Epithelial cell of proximal tubule (primary cell): ENCODE measurements around the gene RAB33A. TPM values are rescaled to one million over a fixed set of nuclear protein-coding genes. Genes with fewer than 3 reads are reported as not detected.

Experiments
- DNase-seq: peaks from one replicate; pipeline ENCODE4 v3.0.0-alpha.2; 2011; ENCODE audit warnings: low read depth
- H3K4me3 ChIP-seq: 2 replicates; pipeline ENCODE4 v1.5.1; 2011; ENCODE audit warnings: low read depth, mild to moderate bottlenecking, low read length
- total RNA-seq: library from RNA; depleted of rRNA; stranded (reverse); fragments of >200 nt; gene quantifications from 2 replicates; pipeline ENCODE4 v1.2.3, GENCODE V29; 2015
- TF ChIP-seq, protein P1 (sequence below): conservative IDR thresholded peaks from 2 replicates; pipeline ENCODE4 v1.5.1; 2012; ENCODE audit warnings: low read depth, mild to moderate bottlenecking, low read length

The RAB33A gene
- total RNA-seq, 1 donor from 2014 or later: 0.63 TPM

DNA sequence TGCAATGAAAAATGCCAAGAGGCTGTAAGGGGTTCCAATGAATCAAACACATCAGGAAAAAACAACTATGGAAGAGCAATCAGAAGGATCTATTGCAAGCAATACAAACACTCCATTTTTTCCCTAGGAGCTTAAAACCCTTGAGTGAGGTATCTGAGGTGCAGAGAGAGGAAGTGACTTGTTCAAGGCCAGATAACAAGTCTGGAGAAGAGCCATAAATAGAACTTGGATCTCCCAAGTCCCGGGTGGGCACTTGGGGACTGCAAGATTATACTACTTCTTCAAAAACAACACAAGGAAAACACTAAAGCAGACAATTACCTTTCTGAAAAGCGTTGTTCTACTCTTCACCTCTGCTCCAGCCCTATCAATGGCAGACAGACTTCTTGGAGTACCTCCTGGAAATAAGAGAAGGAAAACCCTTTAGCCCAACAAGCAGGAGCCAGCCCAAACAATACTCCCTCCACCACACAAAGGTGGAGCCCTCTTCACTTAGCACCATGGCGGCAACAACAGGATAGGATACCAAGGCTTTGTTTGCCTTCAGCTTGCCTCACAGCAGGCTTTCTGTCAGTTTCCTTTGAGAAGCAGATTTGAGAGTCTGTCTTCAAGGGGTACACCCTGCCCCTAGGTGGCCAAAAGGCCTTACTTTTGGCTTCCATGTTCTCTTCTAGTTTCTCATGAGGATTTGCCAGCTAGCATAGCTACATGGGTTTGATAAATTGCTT is 32.1 kb upstream of the RAB33A start:
- TF ChIP-seq, protein P1, sequence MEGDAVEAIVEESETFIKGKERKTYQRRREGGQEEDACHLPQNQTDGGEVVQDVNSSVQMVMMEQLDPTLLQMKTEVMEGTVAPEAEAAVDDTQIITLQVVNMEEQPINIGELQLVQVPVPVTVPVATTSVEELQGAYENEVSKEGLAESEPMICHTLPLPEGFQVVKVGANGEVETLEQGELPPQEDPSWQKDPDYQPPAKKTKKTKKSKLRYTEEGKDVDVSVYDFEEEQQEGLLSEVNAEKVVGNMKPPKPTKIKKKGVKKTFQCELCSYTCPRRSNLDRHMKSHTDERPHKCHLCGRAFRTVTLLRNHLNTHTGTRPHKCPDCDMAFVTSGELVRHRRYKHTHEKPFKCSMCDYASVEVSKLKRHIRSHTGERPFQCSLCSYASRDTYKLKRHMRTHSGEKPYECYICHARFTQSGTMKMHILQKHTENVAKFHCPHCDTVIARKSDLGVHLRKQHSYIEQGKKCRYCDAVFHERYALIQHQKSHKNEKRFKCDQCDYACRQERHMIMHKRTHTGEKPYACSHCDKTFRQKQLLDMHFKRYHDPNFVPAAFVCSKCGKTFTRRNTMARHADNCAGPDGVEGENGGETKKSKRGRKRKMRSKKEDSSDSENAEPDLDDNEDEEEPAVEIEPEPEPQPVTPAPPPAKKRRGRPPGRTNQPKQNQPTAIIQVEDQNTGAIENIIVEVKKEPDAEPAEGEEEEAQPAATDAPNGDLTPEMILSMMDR: no peak
- no peak overlapping the region for H3K4me3 ChIP-seq
- DNase-seq: no peak

DNA sequence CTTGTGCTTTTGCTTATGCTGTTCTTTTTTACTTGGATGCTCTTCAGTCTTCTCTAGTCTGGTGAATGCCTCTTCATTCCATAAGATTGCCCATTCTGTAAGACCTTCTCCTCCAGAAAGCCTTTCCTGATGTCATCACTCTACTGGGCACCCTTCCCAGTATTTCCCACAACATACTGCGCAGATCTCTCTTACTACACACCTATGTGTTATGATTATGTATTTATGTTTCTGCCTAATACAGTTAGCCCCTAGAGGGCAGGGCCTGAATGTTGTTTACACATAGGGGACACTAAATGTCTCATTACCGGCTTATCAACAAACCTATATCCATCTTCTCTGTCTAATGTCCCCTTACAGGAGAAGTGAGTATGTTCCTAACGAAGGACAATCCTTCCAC is 27.3 kb upstream of the RAB33A start:
- DNase-seq: no peak
- H3K4me3 ChIP-seq: no peak overlapping the region
- TF ChIP-seq, protein P1: no peak

DNA sequence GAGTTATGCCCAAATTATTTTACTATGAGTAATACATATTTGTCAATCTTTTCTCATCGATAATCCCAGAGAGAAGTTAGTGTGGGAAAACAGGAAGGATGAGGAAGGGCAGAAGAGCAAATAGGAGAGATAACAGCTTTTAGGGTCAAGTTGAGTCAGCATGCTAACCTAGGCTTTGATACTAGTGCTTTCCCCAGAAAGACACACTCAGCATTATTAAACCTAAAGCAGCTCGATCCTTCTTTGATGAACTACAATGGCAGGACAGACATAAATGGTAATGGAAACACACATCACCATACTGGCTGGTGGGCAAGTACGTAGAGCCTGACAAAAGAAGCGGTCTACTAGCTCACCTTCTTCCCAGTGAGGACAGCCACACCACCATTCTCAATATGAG is 26.6 kb upstream of the RAB33A start:
- no peak for DNase-seq
- TF ChIP-seq, protein P1: no peak
- H3K4me3 ChIP-seq: no peak overlapping the region

DNA sequence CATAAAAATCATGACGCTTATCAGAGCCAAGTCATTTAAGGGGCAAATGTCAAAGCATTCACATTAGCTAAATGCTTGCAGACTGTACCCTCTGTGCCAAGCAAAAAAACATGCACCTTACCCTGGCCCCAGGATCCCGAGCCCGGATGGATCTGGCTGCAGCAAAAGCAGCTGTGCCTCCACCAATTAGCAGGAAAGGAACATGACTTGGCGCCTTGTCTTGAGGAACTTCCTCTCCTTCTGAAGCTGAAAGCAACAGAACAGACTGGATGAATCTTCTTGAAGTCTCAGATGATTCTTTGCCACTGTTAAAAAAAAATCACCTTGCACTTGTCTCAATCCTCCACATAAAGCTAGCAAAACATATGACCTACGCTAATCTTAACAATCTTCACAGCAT is 24.1 kb upstream of the RAB33A start:
- DNase-seq: no peak
- TF ChIP-seq, protein P1: no peak
- H3K4me3 ChIP-seq: no peak overlapping the region

DNA sequence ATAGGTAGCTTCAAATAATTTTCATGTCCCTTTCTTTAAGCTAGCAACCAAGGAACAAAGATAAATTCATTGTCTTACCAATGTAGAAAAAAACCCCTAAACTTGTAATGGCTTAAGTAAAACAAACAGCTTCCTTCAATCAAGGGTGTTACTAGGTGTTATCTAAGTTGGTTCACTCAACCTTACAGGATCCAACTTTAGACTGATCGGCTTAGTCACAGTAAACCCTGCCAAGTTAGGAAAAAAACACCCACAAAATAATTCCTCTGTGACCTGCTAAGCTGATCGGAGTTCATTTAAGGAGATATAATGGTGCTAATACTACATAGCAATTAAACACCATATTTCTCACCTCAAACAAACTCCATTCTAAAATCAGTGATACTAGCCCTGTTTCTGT is 16.2 kb upstream of the RAB33A start:
- TF ChIP-seq, protein P1: no peak
- DNase-seq: no peak
- H3K4me3 ChIP-seq: no peak overlapping the region

DNA sequence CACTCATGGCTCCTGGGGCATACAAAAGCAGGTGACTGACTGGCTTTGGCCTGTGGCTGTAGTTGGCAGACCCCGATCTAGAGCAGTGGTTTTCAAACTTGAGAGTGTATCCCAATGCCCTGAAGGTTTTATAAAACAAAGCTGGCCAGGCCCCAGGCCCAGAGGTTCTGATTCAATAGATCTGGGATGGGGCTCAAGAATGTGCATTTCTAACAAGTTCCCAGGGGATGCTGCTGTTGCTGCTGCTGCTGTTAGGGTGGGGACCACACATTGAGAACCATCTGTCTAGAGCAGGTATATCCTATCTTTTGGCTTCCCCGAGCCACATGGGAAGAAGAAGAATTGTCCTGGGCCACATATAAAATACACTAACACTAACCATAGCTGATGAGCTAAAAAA is 13.5 kb upstream of the RAB33A start:
- TF ChIP-seq, protein P1: no peak
- DNase-seq: no peak
- no peak overlapping the region for H3K4me3 ChIP-seq

DNA sequence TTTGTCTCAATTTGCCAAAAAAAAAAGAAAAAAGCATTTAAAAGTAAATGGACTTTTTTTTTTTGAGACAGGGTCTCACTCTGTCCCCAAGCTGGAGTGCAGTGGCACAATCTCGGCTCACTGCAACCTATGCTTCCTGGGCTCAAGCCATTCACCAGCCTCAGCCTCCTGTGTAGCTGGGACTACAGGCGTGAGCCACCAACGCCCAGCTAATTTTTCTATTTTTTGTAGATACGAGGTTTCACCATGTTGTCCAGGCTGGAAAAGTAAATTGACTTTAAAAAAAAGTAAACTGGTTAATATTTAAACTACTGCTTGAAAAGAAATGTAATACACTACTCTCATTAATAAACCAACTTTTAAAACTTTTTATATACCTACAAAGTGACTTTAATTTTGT is 12.0 kb upstream of the RAB33A start:
- TF ChIP-seq, protein P1: no peak
- DNase-seq: no peak
- H3K4me3 ChIP-seq: no peak overlapping the region
